ENCODE results near the gene ABLIM2. TPM values are rescaled to one million over a fixed set of nuclear protein-coding genes. Genes with fewer than 3 reads are reported as not detected.

Gene ABLIM2
- total and polyA plus RNA-seq, 2 of the 13 experiments (the other 11 are each of a cell fraction or from before 2014, with no cell fraction given): 0.20 to 0.37 TPM

DNA sequence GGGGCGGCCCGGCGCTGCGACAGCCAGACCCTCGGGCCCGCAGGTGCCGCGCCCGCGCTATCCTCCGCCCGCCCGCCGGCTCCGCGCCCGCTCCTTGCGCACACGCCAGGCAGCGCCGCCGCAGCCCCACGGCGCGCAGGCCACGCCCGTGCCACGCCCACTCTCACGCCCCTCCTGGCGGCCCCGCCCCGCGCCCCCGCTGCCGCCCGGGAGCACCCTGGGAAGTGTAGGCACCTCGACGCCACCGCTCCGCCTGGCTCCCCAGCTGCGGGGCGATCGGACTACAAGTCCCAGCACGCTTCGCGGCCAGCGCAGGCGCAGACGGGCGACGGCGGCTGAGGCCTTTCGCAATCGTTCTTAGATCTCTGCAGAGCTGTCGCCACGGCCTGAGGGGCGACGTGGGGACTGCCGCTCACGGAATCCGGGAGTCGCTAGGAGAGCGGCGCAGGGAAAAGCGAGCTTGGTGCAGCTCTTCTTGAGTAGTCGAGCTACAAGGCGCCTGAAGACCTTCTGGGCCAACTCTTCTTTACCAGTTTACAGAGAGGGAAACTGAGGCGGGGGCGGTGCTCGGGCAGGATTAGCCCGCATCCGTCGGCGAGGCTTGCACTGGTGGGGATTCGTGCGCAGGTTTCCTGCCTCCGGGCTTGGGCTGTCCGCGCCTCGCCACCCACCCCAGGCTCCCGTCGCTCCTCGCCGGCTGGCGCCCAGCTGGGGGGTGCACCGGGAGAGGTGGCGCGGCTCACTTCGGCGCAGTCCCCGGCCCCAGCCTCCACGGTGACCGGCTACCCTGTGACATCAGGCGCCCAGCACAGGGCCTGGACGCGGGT is at the start of gene ABLIM2 (continued):
- TF ChIP-seq HOXD1 (CRISPR knock-in tag; IDR thresholded peaks at IDR 0.05) (0 out of 2 replicates have a peak, but pooled peaks have one; percentile 14), HNF1A (IDR thresholded peaks at IDR 0.05; ENCODE audit: low read depth) (no peak), HNF1A (CRISPR knock-in tag; IDR thresholded peaks at IDR 0.05; ENCODE audit: borderline replicate concordance) (peak; percentile 55; the same call in 1 of the 2 replicates), ZKSCAN8 (CRISPR knock-in tag; IDR thresholded peaks at IDR 0.05; ENCODE audit: borderline replicate concordance) (no peak), MTA1 (CRISPR knock-in tag; IDR thresholded peaks at IDR 0.05; ENCODE audit: borderline replicate concordance) (peak; percentile 70; the same call in 1 of the 2 replicates), RNF2 (conservative IDR thresholded peaks at IDR 0.05; ENCODE audit: low read depth) (no peak), ZMAT3 (CRISPR knock-in tag; conservative IDR thresholded peaks at IDR 0.05) (0 out of 2 replicates have a peak, but pooled peaks have one; percentile 39), ZNF414 (CRISPR knock-in tag; IDR thresholded peaks at IDR 0.05) (no peak), JUNB (CRISPR knock-in tag; IDR thresholded peaks at IDR 0.05; ENCODE audit: borderline replicate concordance) (no peak), THYN1 (CRISPR knock-in tag; IDR thresholded peaks at IDR 0.05; ENCODE audit: borderline replicate concordance, low read depth) (no peak), KLF11 (CRISPR knock-in tag; IDR thresholded peaks at IDR 0.05) (no peak), PCBP2 (optimal IDR thresholded peaks at IDR 0.05; ENCODE audit: low read depth, low read length, poor library complexity, severe bottlenecking) (no peak), ZFY (CRISPR knock-in tag; IDR thresholded peaks at IDR 0.05) (peak; percentile 80)
- TF ChIP-seq, protein P1, sequence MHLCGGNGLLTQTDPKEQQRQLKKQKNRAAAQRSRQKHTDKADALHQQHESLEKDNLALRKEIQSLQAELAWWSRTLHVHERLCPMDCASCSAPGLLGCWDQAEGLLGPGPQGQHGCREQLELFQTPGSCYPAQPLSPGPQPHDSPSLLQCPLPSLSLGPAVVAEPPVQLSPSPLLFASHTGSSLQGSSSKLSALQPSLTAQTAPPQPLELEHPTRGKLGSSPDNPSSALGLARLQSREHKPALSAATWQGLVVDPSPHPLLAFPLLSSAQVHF (CRISPR knock-in tag; IDR thresholded peaks at IDR 0.05): no peak
- TF ChIP-seq, protein P2, sequence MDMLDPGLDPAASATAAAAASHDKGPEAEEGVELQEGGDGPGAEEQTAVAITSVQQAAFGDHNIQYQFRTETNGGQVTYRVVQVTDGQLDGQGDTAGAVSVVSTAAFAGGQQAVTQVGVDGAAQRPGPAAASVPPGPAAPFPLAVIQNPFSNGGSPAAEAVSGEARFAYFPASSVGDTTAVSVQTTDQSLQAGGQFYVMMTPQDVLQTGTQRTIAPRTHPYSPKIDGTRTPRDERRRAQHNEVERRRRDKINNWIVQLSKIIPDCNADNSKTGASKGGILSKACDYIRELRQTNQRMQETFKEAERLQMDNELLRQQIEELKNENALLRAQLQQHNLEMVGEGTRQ (IDR thresholded peaks at IDR 0.05; ENCODE audit: low read depth, low read length): no peak
- TF ChIP-seq, protein P2 (CRISPR knock-in tag; IDR thresholded peaks at IDR 0.05; ENCODE audit: borderline replicate concordance): no peak
- TF ChIP-seq, protein P3, sequence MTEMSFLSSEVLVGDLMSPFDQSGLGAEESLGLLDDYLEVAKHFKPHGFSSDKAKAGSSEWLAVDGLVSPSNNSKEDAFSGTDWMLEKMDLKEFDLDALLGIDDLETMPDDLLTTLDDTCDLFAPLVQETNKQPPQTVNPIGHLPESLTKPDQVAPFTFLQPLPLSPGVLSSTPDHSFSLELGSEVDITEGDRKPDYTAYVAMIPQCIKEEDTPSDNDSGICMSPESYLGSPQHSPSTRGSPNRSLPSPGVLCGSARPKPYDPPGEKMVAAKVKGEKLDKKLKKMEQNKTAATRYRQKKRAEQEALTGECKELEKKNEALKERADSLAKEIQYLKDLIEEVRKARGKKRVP (CRISPR knock-in tag; IDR thresholded peaks at IDR 0.05): no peak

Data from HepG2 (cell line).